ENCODE measurements around the gene KRTAP5-7.

The KRTAP5-7 gene

DNA sequence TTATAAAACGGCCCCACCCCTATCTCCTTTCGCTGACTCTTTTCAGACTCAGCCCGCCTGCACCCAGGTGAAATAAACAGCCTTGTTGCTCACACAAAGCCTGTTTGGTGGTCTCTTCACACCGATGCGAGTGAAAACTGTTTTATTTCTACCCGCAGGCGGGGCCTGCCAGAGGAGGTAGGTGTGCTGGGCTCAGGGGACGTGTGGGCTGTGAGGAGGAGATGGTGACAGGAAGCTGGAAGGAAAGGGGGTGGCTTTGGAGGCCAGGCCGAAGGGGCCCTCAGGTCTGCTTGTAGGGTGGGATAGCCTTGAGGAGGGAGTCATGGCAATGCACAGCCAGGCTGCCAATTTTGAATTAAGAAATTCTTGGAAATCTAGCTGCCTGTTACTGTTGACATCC is 21.3 kb upstream of the KRTAP5-7 start:
- no peak overlapping the region for H2AFZ ChIP-seq (ENCODE audit: low read depth)
- H3K4me1 ChIP-seq (ENCODE audit: low read depth, poor library complexity, severe bottlenecking) = no peaks in the 10 kb centered on the region
- no peak overlapping the region for H3K27ac ChIP-seq
- H4K20me1 ChIP-seq (ENCODE audit: insufficient read depth) = no peaks in the 10 kb centered on the region
- no peak for TF ChIP-seq CTCF (conservative IDR thresholded peaks at IDR 0.05; ENCODE audit: low read depth, low read length)
- no peaks in the 10 kb centered on the region for H3K36me3 ChIP-seq (ENCODE audit: insufficient read depth)
- no peak overlapping the region for H3K4me2 ChIP-seq
- no peaks in the 10 kb centered on the region for H3K79me2 ChIP-seq (ENCODE audit: insufficient read depth, low read depth)
- no peak overlapping the region for H3K9ac ChIP-seq
- H3K27me3 ChIP-seq (ENCODE audit: insufficient read depth, low read depth) = no peaks in the 10 kb centered on the region
- H3K4me3 ChIP-seq (IDR thresholded peaks at IDR 0.05; ENCODE audit: insufficient read depth, low read depth, low read length) = no peak overlapping the region

DNA sequence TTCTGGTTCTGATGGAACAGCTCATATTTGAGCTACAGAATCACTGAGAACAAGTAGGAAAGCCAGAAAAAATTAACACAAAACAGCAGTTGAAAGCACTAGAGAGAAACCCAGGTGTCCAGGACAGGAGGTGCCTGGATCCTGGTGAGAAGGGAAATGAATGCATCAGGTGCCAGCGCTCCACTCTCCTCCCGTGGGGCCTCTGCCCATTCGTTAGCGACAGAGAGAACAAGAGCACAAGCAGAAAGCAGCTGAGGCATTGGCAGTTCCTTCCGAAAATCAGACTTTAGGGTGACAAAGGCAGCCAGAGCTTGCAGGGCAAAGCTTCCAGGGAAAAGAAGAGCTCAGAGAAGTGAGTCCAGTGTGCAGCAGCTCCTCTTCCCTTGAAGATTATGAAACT is 20.0 kb upstream of the KRTAP5-7 start:
- H3K79me2 ChIP-seq (ENCODE audit: insufficient read depth, low read depth) = no peaks in the 10 kb centered on the region
- no peaks in the 10 kb centered on the region for H3K4me1 ChIP-seq (ENCODE audit: low read depth, poor library complexity, severe bottlenecking)
- no peak overlapping the region for H3K4me2 ChIP-seq
- H2AFZ ChIP-seq (ENCODE audit: low read depth) = no peak overlapping the region
- no peaks in the 10 kb centered on the region for H4K20me1 ChIP-seq (ENCODE audit: insufficient read depth)
- no peaks in the 10 kb centered on the region for H3K36me3 ChIP-seq (ENCODE audit: insufficient read depth)
- no peak overlapping the region for H3K27ac ChIP-seq
- no peak overlapping the region for H3K4me3 ChIP-seq (IDR thresholded peaks at IDR 0.05; ENCODE audit: insufficient read depth, low read depth, low read length)
- no peak for TF ChIP-seq CTCF (conservative IDR thresholded peaks at IDR 0.05; ENCODE audit: low read depth, low read length)
- H3K9ac ChIP-seq = no peak overlapping the region
- no peaks in the 10 kb centered on the region for H3K27me3 ChIP-seq (ENCODE audit: insufficient read depth, low read depth)

DNA sequence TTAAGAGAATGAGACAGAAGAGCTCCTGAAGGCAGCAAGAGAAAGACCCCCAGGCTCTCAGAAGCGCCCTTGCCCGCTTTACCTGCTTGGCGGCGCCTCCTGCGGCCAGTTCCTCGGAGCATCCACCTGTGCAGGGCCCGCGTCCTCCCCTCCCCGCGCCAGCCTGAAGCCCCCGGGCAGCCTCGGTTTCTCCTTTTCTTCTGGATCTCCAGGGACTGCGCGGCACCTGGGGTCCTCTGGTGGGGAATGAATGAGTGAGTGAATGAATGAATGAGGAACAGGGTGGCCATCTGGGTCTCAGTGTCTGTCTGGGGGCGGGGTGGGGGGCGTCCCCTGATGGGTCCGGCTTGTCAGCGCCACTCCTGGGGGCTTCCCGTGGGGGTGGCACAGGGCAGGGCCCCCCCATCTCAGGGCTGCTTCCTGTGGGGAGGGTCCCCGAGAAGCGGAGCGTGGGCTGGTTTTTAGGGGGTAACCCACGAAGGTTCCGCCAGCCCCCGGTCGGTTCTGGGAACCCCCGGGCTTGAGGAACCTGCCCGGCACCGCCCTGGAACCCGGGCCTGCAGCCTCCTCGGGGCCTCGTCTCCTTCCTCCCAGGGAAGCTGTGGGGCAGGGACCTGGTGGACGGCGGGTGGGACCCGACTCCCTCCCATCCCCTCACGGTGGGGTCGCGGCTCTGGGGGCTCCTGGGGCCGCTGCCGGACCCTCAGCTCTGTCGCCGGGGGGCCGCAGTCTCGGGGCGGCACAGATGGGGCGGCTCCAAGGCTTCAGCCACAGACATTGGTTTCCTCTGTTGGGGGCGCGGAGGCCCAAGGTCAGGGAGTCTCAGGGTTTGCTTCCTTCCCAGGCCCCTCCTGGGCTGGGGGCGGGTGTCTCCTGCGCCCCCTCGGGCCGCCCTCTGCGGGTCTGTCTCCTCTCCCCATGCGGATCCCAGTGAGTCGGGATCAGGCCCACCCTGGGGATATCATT is 8.3 kb upstream of the KRTAP5-7 start:
- H3K9ac ChIP-seq = no peak overlapping the region
- TF ChIP-seq CTCF (conservative IDR thresholded peaks at IDR 0.05; ENCODE audit: low read depth, low read length) = no peak
- no peak overlapping the region for H2AFZ ChIP-seq (ENCODE audit: low read depth)
- H3K4me3 ChIP-seq (IDR thresholded peaks at IDR 0.05; ENCODE audit: insufficient read depth, low read depth, low read length) = no peak overlapping the region
- no peaks in the 10 kb centered on the region for H4K20me1 ChIP-seq (ENCODE audit: insufficient read depth)
- H3K4me1 ChIP-seq (ENCODE audit: low read depth, poor library complexity, severe bottlenecking) = no peaks in the 10 kb centered on the region
- H3K27ac ChIP-seq = no peak overlapping the region
- no peaks in the 10 kb centered on the region for H3K27me3 ChIP-seq (ENCODE audit: insufficient read depth, low read depth)
- no peaks in the 10 kb centered on the region for H3K36me3 ChIP-seq (ENCODE audit: insufficient read depth)
- H3K79me2 ChIP-seq (ENCODE audit: insufficient read depth, low read depth) = no peaks in the 10 kb centered on the region
- H3K4me2 ChIP-seq = no peak overlapping the region

DNA sequence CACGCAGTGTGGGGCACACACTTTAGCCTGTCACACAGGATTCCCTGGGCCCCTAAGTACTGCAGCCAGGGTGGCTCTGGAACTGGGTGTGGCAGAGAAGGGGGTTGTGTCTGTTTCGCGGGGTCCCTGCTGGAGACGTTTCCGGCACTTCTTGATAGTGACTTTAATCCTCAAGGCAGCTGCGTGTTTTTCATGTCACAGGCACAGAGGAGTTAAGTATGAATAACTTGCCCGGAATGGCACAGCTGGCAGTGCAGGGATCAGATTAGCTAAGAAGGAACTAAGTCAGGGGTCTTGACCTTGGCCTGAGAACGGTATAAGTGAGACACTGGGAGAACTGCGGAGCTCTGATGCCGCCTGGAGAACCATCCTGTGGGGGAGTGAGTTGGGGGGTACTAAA is 7.5 kb upstream of the KRTAP5-7 start:
- Histone ChIP-seq H3K4me3 (IDR thresholded peaks at IDR 0.05; ENCODE audit: insufficient read depth, low read depth, low read length) (no peak overlapping the region), H2AFZ (ENCODE audit: low read depth) (no peak overlapping the region), H3K9ac (no peak overlapping the region), H3K4me2 (no peak overlapping the region), H3K27ac (no peak overlapping the region), H3K27me3 (ENCODE audit: insufficient read depth, low read depth) (no peaks in the 10 kb centered on the region), H3K4me1 (ENCODE audit: low read depth, poor library complexity, severe bottlenecking) (no peaks in the 10 kb centered on the region), H3K79me2 (ENCODE audit: insufficient read depth, low read depth) (no peaks in the 10 kb centered on the region), H3K36me3 (ENCODE audit: insufficient read depth) (no peaks in the 10 kb centered on the region), H4K20me1 (ENCODE audit: insufficient read depth) (no peaks in the 10 kb centered on the region)
- TF ChIP-seq CTCF (conservative IDR thresholded peaks at IDR 0.05; ENCODE audit: low read depth, low read length) = no peak
